GM12874 (cell line): ENCODE measurements around the gene WNK2.

ENCODE experiments used
- TF ChIP-seq, protein P1 (sequence below): IDR thresholded peaks from 2 replicates; pipeline ENCODE4 v1.5.1; 2011; ENCODE audit warnings: low read depth, mild to moderate bottlenecking, control low read depth, low read length, moderate library complexity; ENCODE audit not compliant: insufficient read depth

WNK2 gene

DNA sequence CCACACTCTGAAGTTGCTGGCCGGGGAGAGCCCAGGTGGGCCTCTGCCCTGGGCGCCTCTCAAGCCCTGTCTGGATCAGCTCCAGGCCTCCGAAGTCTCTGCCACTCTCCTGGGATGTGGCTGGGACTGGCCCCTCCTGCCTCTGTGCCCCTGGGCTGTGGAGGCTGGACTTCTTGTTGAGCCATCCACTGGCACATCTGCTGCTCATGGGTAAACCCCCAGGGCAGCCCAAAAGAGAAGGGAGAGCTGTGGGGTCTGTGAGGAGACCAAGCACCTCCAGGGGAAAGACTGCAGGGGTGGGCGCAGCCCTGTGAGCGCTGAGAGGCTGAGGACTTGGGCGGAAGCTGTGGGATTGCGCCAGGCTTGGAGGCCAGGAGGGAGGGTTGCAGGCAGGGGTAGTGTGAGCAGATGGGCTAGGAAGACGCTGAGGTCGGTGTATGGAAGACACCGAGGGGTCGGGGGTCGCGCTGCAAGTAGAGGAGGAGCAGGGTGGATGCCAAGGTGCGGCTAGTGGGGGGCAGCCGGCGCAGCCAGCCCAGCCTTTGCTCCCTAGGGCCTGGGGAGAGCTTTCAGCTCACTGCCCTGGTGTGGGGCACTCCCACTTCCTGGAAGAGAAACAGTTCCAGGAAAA lies 118.1 kb downstream of the WNK2 start:
- TF ChIP-seq, protein P1, sequence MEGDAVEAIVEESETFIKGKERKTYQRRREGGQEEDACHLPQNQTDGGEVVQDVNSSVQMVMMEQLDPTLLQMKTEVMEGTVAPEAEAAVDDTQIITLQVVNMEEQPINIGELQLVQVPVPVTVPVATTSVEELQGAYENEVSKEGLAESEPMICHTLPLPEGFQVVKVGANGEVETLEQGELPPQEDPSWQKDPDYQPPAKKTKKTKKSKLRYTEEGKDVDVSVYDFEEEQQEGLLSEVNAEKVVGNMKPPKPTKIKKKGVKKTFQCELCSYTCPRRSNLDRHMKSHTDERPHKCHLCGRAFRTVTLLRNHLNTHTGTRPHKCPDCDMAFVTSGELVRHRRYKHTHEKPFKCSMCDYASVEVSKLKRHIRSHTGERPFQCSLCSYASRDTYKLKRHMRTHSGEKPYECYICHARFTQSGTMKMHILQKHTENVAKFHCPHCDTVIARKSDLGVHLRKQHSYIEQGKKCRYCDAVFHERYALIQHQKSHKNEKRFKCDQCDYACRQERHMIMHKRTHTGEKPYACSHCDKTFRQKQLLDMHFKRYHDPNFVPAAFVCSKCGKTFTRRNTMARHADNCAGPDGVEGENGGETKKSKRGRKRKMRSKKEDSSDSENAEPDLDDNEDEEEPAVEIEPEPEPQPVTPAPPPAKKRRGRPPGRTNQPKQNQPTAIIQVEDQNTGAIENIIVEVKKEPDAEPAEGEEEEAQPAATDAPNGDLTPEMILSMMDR = no peak

DNA sequence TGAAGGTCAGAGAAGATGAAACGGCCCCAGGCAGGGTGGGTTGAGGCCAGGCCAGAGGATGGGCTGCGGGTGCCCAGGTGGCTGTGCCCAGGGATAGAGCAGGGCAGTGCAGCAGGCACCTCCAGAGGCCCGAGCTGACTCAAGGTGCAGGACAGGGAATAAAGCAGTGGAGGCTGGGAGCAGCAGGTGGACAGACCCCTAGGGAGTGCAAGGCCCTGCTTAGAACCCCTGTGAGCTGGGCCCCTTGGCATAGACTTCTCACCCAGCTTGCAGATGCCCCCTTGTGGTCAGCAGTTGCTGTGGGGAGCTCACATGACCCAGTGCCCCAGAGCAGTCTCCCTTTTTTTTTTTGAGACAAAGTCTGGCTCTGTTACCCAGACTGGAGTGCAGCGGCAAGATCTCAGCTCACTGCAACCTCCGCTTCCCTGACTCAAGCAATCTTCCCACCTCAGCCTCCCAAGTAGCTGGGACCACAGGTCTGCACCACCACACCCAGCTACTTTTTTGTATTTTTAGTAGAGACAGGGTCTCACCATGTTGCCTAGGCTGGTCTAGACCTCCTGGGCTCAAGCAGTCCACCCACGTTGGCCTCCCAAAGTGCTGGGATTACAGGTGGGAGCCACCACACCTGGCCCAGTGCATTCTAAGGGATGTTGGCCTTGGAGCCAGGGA lies 118.8 kb downstream of the WNK2 start:
- TF ChIP-seq, protein P1 = peak; percentile 65

- TF ChIP-seq, protein P1 = no peak
These were observed 119.4 kb downstream of the WNK2 start for GRCh38 chr9:93303258-93303771.

- TF ChIP-seq, protein P1 = no peak
These were observed 120.1 kb downstream of the WNK2 start for GRCh38 chr9:93303806-93304573.

- TF ChIP-seq, protein P1 = peak; percentile 52
These were observed 120.9 kb downstream of the WNK2 start for GRCh38 chr9:93304574-93305496.

DNA sequence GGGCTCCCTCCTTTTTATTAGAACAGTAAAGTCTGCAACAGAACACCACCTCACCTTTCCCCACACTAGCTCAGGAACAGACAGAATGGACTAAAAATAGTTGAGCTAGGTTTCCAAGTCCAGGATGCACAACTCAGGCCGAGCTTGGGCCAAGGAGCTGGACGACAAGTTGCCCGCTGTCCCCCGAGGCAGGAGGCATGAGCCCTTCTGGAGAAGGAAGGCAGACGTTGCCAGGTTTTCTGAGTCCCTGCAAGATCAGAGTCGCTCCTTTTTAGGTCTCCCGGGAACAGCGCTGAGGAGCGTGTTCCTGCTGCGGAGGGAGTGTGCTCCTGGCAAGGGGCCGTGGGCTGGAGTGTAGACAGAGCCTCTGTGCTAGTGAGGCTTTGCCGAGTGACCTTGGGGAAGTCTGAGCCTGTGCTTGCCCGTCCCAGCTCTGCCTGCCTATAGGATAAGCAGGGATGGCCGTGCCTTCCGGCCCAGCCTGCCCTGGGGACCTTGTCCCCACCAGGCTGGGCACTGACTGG lies 121.6 kb downstream of the WNK2 start:
- TF ChIP-seq, protein P1 = no peak
